Airway epithelial cell (primary cell): ENCODE measurements around the gene EMX2. TPM values are rescaled to one million over a fixed set of nuclear protein-coding genes. Genes with fewer than 3 reads are reported as not detected.

Experiments used
- total RNA-seq: library from RNA; depleted of rRNA; stranded (reverse); fragments of >200 nt; gene quantifications from 2 replicates; pipeline ENCODE4 v1.2.3, GENCODE V29; 2015

EMX2 gene
- total RNA-seq: not detected in 2 replicates

GRCh38 chr10:117542706-117543224, at the start of gene EMX2:
Gene EMX2 (plus strand): TSS chr10:117542746. CDS start chr10:117543268, 522 bp downstream.

Other genes starting within 250 kb of the EMX2 start
- 14.4 and 23.8 TPM in 2 replicates for gene PDZD8, start 167.3 kb upstream of the EMX2 start, total RNA-seq